Kidney (tissue), 14 donors: ENCODE results near the gene SLC35F1. TPM values are rescaled to one million over a fixed set of nuclear protein-coding genes. Genes with fewer than 3 reads are reported as not detected.

Experiments used
- DNase-seq, 5 donors: peaks; one replicate each; pipeline ENCODE4 v3.0.0-alpha.2; 2013 to 2020
- FAIRE-seq: peaks from 2 replicates; lab custom pipeline; 2012; peaks lifted over from hg19 to GRCh38; lab: Jason Lieb, UNC
- H3K27ac ChIP-seq, 2 donors: one replicate each; pipeline ENCODE4 v1.7.0; 2013; ENCODE audit warnings: low read depth in 2 of 2, low read length in 2 of 2, inconsistent platforms in 1 of 2
- H3K27me3 ChIP-seq: one replicate; pipeline ENCODE4 v1.7.1; 2013; ENCODE audit warnings: low read length, inconsistent platforms; ENCODE audit not compliant: control insufficient read depth, insufficient read depth
- H3K36me3 ChIP-seq, 3 donors: one replicate each; pipeline versions ENCODE4 v1.7.0 to v1.7.1; 2013; ENCODE audit warnings: low read length in 3 of 3, control low read depth in 1 of 3, inconsistent platforms in 1 of 3; ENCODE audit not compliant: insufficient read depth in 3 of 3, control insufficient read depth in 2 of 3
- H3K4me1 ChIP-seq, 3 donors: one replicate each; pipeline versions ENCODE4 v1.7.0 to v1.7.1; 2013; ENCODE audit warnings: low read length in 3 of 3, inconsistent platforms in 1 of 3, low read depth in 1 of 3; ENCODE audit not compliant: control insufficient read depth in 2 of 3, insufficient read depth in 2 of 3
- H3K4me3 ChIP-seq, 3 donors: one replicate each; pipeline versions ENCODE4 v1.7.0 to v1.8.1; 2013; ENCODE audit warnings: low read length in 3 of 3, control low read depth in 1 of 3, inconsistent platforms in 1 of 3
- H3K9ac ChIP-seq, 3 donors: one replicate each; pipeline versions ENCODE4 v1.7.0 to v1.7.1; 2013; ENCODE audit warnings: low read length in 3 of 3, control low read depth in 1 of 3, inconsistent platforms in 1 of 3
- H3K9me3 ChIP-seq, 3 donors: one replicate each; pipeline versions ENCODE4 v1.7.0 to v1.7.1; 2013; ENCODE audit warnings: low read length in 3 of 3, control low read depth in 1 of 3, inconsistent platforms in 1 of 3; ENCODE audit not compliant: control insufficient read depth in 2 of 3, insufficient read depth in 1 of 3
- intact Hi-C: fragments of 100-400 bp; cut with DNase I; formaldehyde crosslinking; loops from one replicate; pipeline ENCODE4 v1.11.1; 2022
- polyA plus RNA-seq: library from polyadenylated mRNA; stranded (reverse); fragments of 350-450 nt; fragmentation: Illumina TruSeq; extraction: RNeasy Lipid Tissue Mini Kit (QIAGEN cat#74804); gene quantifications from one replicate; pipeline ENCODE4 v1.2.3, GENCODE V29; 2014; ENCODE audit warnings: low read depth, low replicate concordance; ENCODE audit not compliant: insufficient read depth
- total RNA-seq: library from RNA; stranded (reverse); fragmentation: NEBNext Ultra II Directional; extraction: Animal tissue kit (Norgen Biotek cat#: 25700); gene quantifications from one replicate; pipeline ENCODE4 v1.2.1, GENCODE V29; 2021
- TF ChIP-seq, protein P1 (sequence below): IDR thresholded peaks from 3 replicates; pipeline ENCODE4 v1.5.1; 2012; ENCODE audit warnings: mild to moderate bottlenecking, moderate library complexity, borderline replicate concordance; ENCODE audit not compliant: insufficient read depth; ENCODE audit errors: extremely low read depth
- donor health status: control.
- donor health status: control.
- donor health status: control.
- donor health status: control.
- donor health status: control.
- donor health status: DM: yes; HTN: yes; CAD: no.
- donor health status: Normal renal cell carcinoma (clear cell type).

Gene SLC35F1
- total and polyA plus RNA-seq, 2 donors from 2014 or later = 0.28 to 0.63 TPM

DNA sequence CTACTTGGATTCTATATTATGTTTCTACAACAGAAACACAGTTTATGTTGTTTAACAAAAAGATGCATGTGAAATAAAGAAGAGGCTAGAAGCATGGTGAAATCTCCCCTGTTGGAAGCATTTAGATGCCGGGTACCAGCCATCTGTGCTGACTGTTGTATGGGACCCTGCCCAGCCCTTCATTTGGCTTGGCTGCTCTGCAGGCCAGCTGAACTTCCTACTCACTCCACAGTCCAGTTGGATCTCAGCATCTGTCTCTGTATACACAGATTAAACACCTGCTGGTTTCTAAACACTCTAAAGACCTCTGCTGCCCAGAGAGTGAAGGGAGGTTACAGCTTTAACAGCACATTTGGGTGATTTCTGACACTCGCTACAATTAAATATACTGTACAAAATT lies 228.3 kb downstream of the SLC35F1 start:
- Histone ChIP-seq H3K4me3 (no peak overlapping the region), H3K36me3 (no peaks in the 10 kb centered on the region), H3K27ac (no peak overlapping the region), H3K9me3 (no peaks in the 10 kb centered on the region), H3K27me3 (no peaks in the 10 kb centered on the region), H3K4me1 (peaks cover 5 to 6% (median 6%) of the 10 kb centered on the region in 3 donors), H3K9ac (no peak overlapping the region)
- no peak for DNase-seq
- FAIRE-seq = no peak
- TF ChIP-seq, protein P1, sequence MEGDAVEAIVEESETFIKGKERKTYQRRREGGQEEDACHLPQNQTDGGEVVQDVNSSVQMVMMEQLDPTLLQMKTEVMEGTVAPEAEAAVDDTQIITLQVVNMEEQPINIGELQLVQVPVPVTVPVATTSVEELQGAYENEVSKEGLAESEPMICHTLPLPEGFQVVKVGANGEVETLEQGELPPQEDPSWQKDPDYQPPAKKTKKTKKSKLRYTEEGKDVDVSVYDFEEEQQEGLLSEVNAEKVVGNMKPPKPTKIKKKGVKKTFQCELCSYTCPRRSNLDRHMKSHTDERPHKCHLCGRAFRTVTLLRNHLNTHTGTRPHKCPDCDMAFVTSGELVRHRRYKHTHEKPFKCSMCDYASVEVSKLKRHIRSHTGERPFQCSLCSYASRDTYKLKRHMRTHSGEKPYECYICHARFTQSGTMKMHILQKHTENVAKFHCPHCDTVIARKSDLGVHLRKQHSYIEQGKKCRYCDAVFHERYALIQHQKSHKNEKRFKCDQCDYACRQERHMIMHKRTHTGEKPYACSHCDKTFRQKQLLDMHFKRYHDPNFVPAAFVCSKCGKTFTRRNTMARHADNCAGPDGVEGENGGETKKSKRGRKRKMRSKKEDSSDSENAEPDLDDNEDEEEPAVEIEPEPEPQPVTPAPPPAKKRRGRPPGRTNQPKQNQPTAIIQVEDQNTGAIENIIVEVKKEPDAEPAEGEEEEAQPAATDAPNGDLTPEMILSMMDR = no peak
- intact Hi-C loops = no loop called here

DNA sequence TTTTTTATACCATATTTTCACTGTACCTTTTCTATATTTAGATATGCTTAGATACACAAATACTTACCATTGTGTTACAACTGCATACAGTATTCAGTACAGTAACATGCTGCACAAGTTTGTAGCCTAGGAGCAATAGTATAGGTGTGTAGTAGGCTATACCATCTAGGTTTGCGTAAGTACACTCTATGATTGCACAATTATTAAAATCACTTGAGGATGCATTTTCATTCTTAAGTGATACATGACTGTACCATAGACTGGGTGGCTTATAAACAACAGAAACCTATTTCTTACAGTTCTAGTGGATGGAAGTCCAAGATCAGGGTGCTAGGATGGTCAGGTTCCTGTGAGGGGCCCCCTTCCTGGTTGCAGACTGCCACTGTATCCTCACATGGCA lies 234.1 kb downstream of the SLC35F1 start:
- FAIRE-seq (no peak), DNase-seq (no peak)
- TF ChIP-seq, protein P1 = no peak
- H3K4me3 ChIP-seq = no peak overlapping the region
- no peaks in the 10 kb centered on the region for H3K27me3 ChIP-seq
- no peak overlapping the region for H3K27ac ChIP-seq
- no peaks in the 10 kb centered on the region for H3K36me3 ChIP-seq
- H3K9me3 ChIP-seq = no peaks in the 10 kb centered on the region
- no peak overlapping the region for H3K9ac ChIP-seq
- H3K4me1 ChIP-seq = no peaks in the 10 kb centered on the region
- intact Hi-C loops = no loop called here

DNA sequence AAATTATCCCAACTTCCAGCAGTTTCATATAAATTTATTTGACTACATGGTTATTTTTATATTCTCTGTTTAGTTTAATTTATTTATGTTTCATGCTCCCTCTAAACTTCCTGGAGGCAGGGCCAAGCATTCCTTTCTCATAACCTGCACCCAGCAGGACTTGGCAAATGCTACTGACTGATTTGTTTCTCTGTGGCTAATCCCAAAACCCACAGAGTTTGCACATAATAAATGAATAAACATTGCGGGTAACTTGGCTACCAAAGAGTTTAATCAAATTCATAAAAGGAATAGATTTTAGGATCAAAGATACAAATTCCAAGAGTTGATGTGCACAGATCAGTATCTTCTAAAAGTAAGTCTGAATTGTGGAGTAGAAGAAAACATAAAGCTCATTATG lies 239.5 kb downstream of the SLC35F1 start:
- no peak overlapping the region for H3K27ac ChIP-seq

More for the DNA sequence above, 239.5 kb downstream of the SLC35F1 start:
- intact Hi-C loops = no loop called here
- Histone ChIP-seq H3K9me3 (no peaks in the 10 kb centered on the region), H3K4me3 (no peak overlapping the region), H3K4me1 (no peaks in the 10 kb centered on the region), H3K27me3 (no peaks in the 10 kb centered on the region), H3K9ac (no peak overlapping the region), H3K36me3 (no peaks in the 10 kb centered on the region)
- TF ChIP-seq, protein P1 = no peak
- DNase-seq (no peak), FAIRE-seq (no peak)
